ENCODE measurements around the gene ZBTB20.

DNA sequence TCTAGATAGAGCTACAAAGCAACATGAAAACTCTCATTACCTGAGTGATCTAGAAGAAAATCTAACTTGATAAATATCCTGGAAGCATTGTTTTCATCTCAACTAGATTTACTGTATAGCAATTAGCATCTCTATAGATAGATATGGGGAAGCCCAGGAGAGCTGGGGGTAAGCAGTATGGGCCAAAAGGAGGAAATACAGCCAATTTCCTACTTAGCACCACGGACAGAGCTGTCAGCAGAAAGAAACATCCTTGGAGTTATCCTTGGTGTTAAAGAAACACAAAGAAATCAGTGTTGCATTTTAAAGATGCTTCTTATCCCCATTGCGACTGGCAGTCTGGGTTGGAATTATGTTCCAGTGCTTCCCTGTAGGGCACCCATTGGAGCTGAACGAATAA lies 727.0 kb downstream of the ZBTB20 start:
- TF ChIP-seq, protein P1, sequence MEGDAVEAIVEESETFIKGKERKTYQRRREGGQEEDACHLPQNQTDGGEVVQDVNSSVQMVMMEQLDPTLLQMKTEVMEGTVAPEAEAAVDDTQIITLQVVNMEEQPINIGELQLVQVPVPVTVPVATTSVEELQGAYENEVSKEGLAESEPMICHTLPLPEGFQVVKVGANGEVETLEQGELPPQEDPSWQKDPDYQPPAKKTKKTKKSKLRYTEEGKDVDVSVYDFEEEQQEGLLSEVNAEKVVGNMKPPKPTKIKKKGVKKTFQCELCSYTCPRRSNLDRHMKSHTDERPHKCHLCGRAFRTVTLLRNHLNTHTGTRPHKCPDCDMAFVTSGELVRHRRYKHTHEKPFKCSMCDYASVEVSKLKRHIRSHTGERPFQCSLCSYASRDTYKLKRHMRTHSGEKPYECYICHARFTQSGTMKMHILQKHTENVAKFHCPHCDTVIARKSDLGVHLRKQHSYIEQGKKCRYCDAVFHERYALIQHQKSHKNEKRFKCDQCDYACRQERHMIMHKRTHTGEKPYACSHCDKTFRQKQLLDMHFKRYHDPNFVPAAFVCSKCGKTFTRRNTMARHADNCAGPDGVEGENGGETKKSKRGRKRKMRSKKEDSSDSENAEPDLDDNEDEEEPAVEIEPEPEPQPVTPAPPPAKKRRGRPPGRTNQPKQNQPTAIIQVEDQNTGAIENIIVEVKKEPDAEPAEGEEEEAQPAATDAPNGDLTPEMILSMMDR (IDR thresholded peaks at IDR 0.05), result no peak
- TF ChIP-seq POLR2A (IDR thresholded peaks at IDR 0.05) (no peak), POLR2AphosphoS5 (IDR thresholded peaks at IDR 0.05) (no peak)
